ENCODE measurements around the gene KIFC3.

The KIFC3 gene

GRCh38 chr16:57725976-57726375 is 76.3 kb downstream of the KIFC3 start:
- Histone ChIP-seq H2AFZ (ENCODE audit: low read length, unreplicated experiment) (no peak overlapping the region), H3K36me3 (ENCODE audit: insufficient read depth, low read length) (no peaks in the 10 kb centered on the region), H3K27me3 (ENCODE audit: insufficient read depth, low read length) (no peaks in the 10 kb centered on the region), H3K4me3 (ENCODE audit: low read depth, low read length) (no peak overlapping the region), H3K27ac (ENCODE audit: low read depth, low read length) (no peak overlapping the region), H3K4me1 (ENCODE audit: control insufficient read depth, insufficient read depth, low read length, unreplicated experiment) (peaks cover 4% of the 10 kb centered on the region), H3K79me2 (ENCODE audit: control insufficient read depth, insufficient read depth, low read length, unreplicated experiment) (no peaks in the 10 kb centered on the region)

DNA sequence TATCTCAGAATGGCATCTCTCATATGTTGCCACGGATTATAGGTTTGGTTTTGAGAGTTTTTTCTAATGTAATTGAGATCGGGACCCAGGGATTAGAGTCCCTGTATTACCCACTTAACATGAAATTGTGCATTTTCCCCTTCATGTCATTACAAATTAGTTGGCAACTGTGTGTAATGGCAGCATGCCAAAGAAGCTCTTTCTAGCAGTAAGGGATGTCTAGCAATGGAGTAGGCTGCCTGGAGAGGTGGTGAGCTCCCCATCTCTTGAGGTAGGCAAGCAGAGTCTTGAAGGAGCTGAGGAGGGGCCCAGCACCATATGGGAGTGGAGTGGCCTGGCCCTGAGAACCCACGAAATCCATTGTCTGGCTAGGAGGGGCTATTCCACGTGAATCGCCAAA is 76.7 kb downstream of the KIFC3 start:
- H2AFZ ChIP-seq (ENCODE audit: low read length, unreplicated experiment), result no peak overlapping the region

GRCh38 chr16:57725151-57725550 is 77.1 kb downstream of the KIFC3 start:
- H3K27me3 ChIP-seq (ENCODE audit: insufficient read depth, low read length), result no peaks in the 10 kb centered on the region
- no peak overlapping the region for H3K27ac ChIP-seq (ENCODE audit: low read depth, low read length)
- H3K36me3 ChIP-seq (ENCODE audit: insufficient read depth, low read length), result no peaks in the 10 kb centered on the region
- H2AFZ ChIP-seq (ENCODE audit: low read length, unreplicated experiment), result no peak overlapping the region
- peaks cover 4% of the 10 kb centered on the region for H3K4me1 ChIP-seq (ENCODE audit: control insufficient read depth, insufficient read depth, low read length, unreplicated experiment)
- H3K79me2 ChIP-seq (ENCODE audit: control insufficient read depth, insufficient read depth, low read length, unreplicated experiment), result no peaks in the 10 kb centered on the region
- H3K4me3 ChIP-seq (ENCODE audit: low read depth, low read length), result no peak overlapping the region

More for the DNA sequence above, 76.7 kb downstream of the KIFC3 start:
- Histone ChIP-seq H3K36me3 (ENCODE audit: insufficient read depth, low read length) (no peaks in the 10 kb centered on the region), H3K79me2 (ENCODE audit: control insufficient read depth, insufficient read depth, low read length, unreplicated experiment) (no peaks in the 10 kb centered on the region), H3K4me1 (ENCODE audit: control insufficient read depth, insufficient read depth, low read length, unreplicated experiment) (peaks cover 4% of the 10 kb centered on the region), H3K4me3 (ENCODE audit: low read depth, low read length) (no peak overlapping the region), H3K27ac (ENCODE audit: low read depth, low read length) (no peak overlapping the region), H3K27me3 (ENCODE audit: insufficient read depth, low read length) (no peaks in the 10 kb centered on the region)

DNA sequence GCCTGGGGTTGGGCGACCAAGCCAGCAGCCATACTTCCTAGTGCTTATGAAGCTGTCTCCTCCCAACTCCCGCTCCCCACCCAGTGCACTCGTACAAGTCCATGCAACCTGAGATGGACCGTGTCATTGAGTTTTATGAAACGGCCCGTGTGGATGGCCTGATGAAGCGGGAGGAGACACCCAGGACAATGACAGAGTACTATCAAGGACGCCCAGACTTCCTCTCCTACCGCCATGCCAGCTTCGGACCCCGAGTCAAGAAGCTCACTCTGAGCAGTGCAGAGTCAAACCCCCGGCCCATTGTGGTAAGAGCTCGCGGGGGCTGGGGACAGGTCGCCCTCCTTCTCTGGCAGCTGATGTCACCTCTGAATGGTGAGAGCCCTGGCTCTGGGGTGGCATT is 77.8 kb downstream of the KIFC3 start:
- no peak overlapping the region for H2AFZ ChIP-seq (ENCODE audit: low read length, unreplicated experiment)
- H3K4me3 ChIP-seq (ENCODE audit: low read depth, low read length), result no peak overlapping the region
- no peak overlapping the region for H3K27ac ChIP-seq (ENCODE audit: low read depth, low read length)
- H3K36me3 ChIP-seq (ENCODE audit: insufficient read depth, low read length), result no peaks in the 10 kb centered on the region
- H3K79me2 ChIP-seq (ENCODE audit: control insufficient read depth, insufficient read depth, low read length, unreplicated experiment), result no peaks in the 10 kb centered on the region
- H3K27me3 ChIP-seq (ENCODE audit: insufficient read depth, low read length), result no peaks in the 10 kb centered on the region
- H3K4me1 ChIP-seq (ENCODE audit: control insufficient read depth, insufficient read depth, low read length, unreplicated experiment), result peaks cover 4% of the 10 kb centered on the region

- H3K79me2 ChIP-seq (ENCODE audit: control insufficient read depth, insufficient read depth, low read length, unreplicated experiment), result no peaks in the 10 kb centered on the region
- no peaks in the 10 kb centered on the region for H3K36me3 ChIP-seq (ENCODE audit: insufficient read depth, low read length)
- peaks cover 4% of the 10 kb centered on the region for H3K4me1 ChIP-seq (ENCODE audit: control insufficient read depth, insufficient read depth, low read length, unreplicated experiment)
- H3K4me3 ChIP-seq (ENCODE audit: low read depth, low read length), result no peak overlapping the region
- H2AFZ ChIP-seq (ENCODE audit: low read length, unreplicated experiment), result no peak overlapping the region
- no peaks in the 10 kb centered on the region for H3K27me3 ChIP-seq (ENCODE audit: insufficient read depth, low read length)
- H3K27ac ChIP-seq (ENCODE audit: low read depth, low read length), result no peak overlapping the region
Observed at GRCh38 chr16:57723170-57723569, 79.1 kb downstream of the KIFC3 start.

- peaks cover 4% of the 10 kb centered on the region for H3K4me1 ChIP-seq (ENCODE audit: control insufficient read depth, insufficient read depth, low read length, unreplicated experiment)
- H3K27me3 ChIP-seq (ENCODE audit: insufficient read depth, low read length), result no peaks in the 10 kb centered on the region
- H2AFZ ChIP-seq (ENCODE audit: low read length, unreplicated experiment), result no peak overlapping the region
- no peak overlapping the region for H3K4me3 ChIP-seq (ENCODE audit: low read depth, low read length)
- H3K36me3 ChIP-seq (ENCODE audit: insufficient read depth, low read length), result no peaks in the 10 kb centered on the region
- no peak overlapping the region for H3K27ac ChIP-seq (ENCODE audit: low read depth, low read length)
- no peaks in the 10 kb centered on the region for H3K79me2 ChIP-seq (ENCODE audit: control insufficient read depth, insufficient read depth, low read length, unreplicated experiment)
Observed at GRCh38 chr16:57722651-57723050, 79.6 kb downstream of the KIFC3 start.

GRCh38 chr16:57722210-57722499 is 80.1 kb downstream of the KIFC3 start:
- H3K4me1 ChIP-seq (ENCODE audit: control insufficient read depth, insufficient read depth, low read length, unreplicated experiment), result peaks cover 4% of the 10 kb centered on the region
- no peaks in the 10 kb centered on the region for H3K36me3 ChIP-seq (ENCODE audit: insufficient read depth, low read length)
- no peak overlapping the region for H2AFZ ChIP-seq (ENCODE audit: low read length, unreplicated experiment)
- H3K4me3 ChIP-seq (ENCODE audit: low read depth, low read length), result no peak overlapping the region
- H3K27me3 ChIP-seq (ENCODE audit: insufficient read depth, low read length), result no peaks in the 10 kb centered on the region
- H3K27ac ChIP-seq (ENCODE audit: low read depth, low read length), result no peak overlapping the region
- H3K79me2 ChIP-seq (ENCODE audit: control insufficient read depth, insufficient read depth, low read length, unreplicated experiment), result no peaks in the 10 kb centered on the region

DNA sequence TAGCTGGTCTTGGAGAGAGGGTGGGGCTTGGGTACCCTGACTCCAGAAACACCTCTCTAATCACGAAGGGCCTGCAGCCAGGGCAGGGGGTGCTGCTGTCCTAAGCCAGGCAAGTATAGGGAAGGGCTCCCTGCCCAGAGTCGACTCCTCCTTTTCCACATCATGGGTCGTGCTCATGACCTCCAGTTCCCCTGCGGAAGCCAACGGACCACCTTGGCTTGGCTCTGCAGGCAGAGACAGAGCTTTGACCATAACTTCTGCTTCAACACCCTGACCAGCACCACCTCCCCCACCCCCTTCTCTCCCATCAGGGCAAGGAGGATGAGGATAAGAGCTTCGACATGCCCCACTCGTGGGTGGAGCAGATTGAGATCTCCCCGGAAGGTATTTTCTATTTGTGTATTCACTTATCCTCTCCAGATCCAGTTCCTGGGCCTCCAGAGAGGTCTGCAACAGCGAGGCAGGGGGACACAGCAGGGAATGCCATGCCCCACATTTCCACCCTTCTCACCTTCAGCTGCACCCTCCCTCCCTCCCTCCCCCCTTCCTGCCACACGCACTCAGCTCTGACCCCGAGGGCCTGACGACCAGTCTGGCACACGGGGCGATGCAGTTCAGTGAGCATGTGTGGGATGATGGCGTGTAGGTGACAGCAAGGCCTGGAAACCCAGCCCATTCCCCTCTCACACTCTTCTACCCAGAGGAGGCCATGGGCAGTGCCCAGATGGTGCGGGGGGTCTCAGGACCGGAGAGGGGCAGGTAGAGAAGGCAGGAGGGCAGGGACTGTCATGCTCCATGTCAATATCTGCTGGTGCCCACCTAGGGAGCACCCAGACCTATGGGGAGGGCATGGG is 80.7 kb downstream of the KIFC3 start:
- H3K79me2 ChIP-seq (ENCODE audit: control insufficient read depth, insufficient read depth, low read length, unreplicated experiment), result no peaks in the 10 kb centered on the region
- peaks cover 3% of the 10 kb centered on the region; the same call in 1 of the 2 replicates for H3K27me3 ChIP-seq (ENCODE audit: insufficient read depth, low read length)
- no peaks in the 10 kb centered on the region for H3K36me3 ChIP-seq (ENCODE audit: insufficient read depth, low read length)
- H3K4me1 ChIP-seq (ENCODE audit: control insufficient read depth, insufficient read depth, low read length, unreplicated experiment), result peaks cover 4% of the 10 kb centered on the region
- no peak overlapping the region for H3K4me3 ChIP-seq (ENCODE audit: low read depth, low read length)
- H2AFZ ChIP-seq (ENCODE audit: low read length, unreplicated experiment), result no peak overlapping the region
- H3K27ac ChIP-seq (ENCODE audit: low read depth, low read length), result no peak overlapping the region

DNA sequence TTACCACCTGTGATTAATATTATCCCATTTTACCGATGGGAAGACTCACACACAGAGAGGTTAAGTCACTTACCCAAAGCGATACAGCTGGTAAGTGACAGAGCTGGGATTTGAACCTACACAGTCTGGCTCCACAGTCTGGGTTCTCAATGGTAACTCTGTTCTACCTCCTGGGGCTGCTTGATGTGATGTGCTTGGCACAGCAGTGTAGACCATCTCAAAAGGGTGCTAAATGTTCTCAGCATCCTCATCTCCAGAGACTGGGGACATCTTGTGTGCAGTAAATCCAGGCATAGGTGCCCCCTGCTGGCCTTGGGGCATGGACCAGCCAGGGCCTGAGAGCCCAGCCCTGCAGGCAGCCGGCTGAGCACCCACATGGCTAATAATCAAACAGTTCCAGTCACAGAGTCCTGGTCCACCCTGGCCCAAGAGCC is 82.1 kb downstream of the KIFC3 start:
- no peaks in the 10 kb centered on the region for H3K36me3 ChIP-seq (ENCODE audit: insufficient read depth, low read length)

GRCh38 chr16:57714047-57714446 is 88.2 kb downstream of the KIFC3 start:
- no peak overlapping the region for H2AFZ ChIP-seq (ENCODE audit: low read length, unreplicated experiment)
- H3K79me2 ChIP-seq (ENCODE audit: control insufficient read depth, insufficient read depth, low read length, unreplicated experiment), result no peaks in the 10 kb centered on the region
- H3K36me3 ChIP-seq (ENCODE audit: insufficient read depth, low read length), result no peaks in the 10 kb centered on the region
- no peak overlapping the region for H3K27ac ChIP-seq (ENCODE audit: low read depth, low read length)
- H3K27me3 ChIP-seq (ENCODE audit: insufficient read depth, low read length), result peaks cover 51% of the 10 kb centered on the region
- no peak overlapping the region for H3K4me3 ChIP-seq (ENCODE audit: low read depth, low read length)
- no peaks in the 10 kb centered on the region for H3K4me1 ChIP-seq (ENCODE audit: control insufficient read depth, insufficient read depth, low read length, unreplicated experiment)

More for the DNA sequence above, 82.1 kb downstream of the KIFC3 start:
- Histone ChIP-seq H3K27me3 (ENCODE audit: insufficient read depth, low read length) (peaks cover 14% of the 10 kb centered on the region; the same call in 1 of the 2 replicates), H3K79me2 (ENCODE audit: control insufficient read depth, insufficient read depth, low read length, unreplicated experiment) (no peaks in the 10 kb centered on the region), H3K4me3 (ENCODE audit: low read depth, low read length) (no peak overlapping the region), H2AFZ (ENCODE audit: low read length, unreplicated experiment) (no peak overlapping the region), H3K4me1 (ENCODE audit: control insufficient read depth, insufficient read depth, low read length, unreplicated experiment) (peaks cover under 1% of the 10 kb centered on the region), H3K27ac (ENCODE audit: low read depth, low read length) (no peak overlapping the region)

DNA sequence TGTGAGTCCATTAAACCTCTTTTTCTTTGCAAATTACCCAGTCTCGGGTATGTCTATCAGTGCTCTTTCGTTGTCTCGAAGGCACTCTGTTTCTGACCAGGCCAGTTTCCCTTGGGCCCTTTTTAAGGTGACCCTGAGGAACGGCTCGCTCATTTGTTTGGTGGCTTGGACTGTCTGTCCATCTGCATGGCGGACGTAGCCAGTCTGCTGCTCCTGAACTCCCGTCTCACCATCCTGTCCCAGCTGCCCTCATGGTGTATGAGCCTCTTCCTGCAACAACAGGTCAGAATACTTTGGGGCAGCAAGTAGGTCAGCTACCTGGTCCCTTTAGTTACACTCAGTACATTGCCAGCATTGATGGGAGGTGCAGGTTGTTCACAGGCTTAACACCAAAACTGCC is 88.7 kb downstream of the KIFC3 start:
- no peak overlapping the region for H3K4me3 ChIP-seq (ENCODE audit: low read depth, low read length)
- peaks cover 52% of the 10 kb centered on the region for H3K27me3 ChIP-seq (ENCODE audit: insufficient read depth, low read length)
- no peaks in the 10 kb centered on the region for H3K79me2 ChIP-seq (ENCODE audit: control insufficient read depth, insufficient read depth, low read length, unreplicated experiment)
- no peak overlapping the region for H3K27ac ChIP-seq (ENCODE audit: low read depth, low read length)
- H3K36me3 ChIP-seq (ENCODE audit: insufficient read depth, low read length), result no peaks in the 10 kb centered on the region
- H2AFZ ChIP-seq (ENCODE audit: low read length, unreplicated experiment), result no peak overlapping the region
- H3K4me1 ChIP-seq (ENCODE audit: control insufficient read depth, insufficient read depth, low read length, unreplicated experiment), result no peaks in the 10 kb centered on the region

Data from ACC112 (cell line).